Panc1 (cell line): ENCODE data around the gene SYT17. TPM values are rescaled to one million over a fixed set of nuclear protein-coding genes. Genes with fewer than 3 reads are reported as not detected.

Experiments
- ATAC-seq: fragments of 200-7000 bp; cut with Tn5 transposase; 2 replicates; pipeline ENCODE4 v1.9.1; 2020; ENCODE audit warnings: mild to moderate bottlenecking, moderate library complexity
- BruUV-seq: library from RNA; stranded (reverse); fragments of 400-500 nt; replicated peaks from 2 replicates; lab custom pipeline; 2021; lab: Mats Ljungman, UMichigan
- CTCF ChIA-PET: fragments of 300-600 bp; sonication (Branson Sonifier 250); formaldehyde crosslinking; loops from one replicate; lab custom pipeline; 2022; ENCODE audit warnings: antibody characterized with exemption; lab: Charles Lee
- POLR2A ChIA-PET: fragments of 300-600 bp; sonication (Branson Sonifier 250); formaldehyde crosslinking; loops from one replicate; lab custom pipeline; 2022; ENCODE audit warnings: antibody characterized with exemption; lab: Charles Lee
- DNase-seq: peaks from one replicate; pipeline ENCODE4 v3.0.0-alpha.2; 2010; ENCODE audit warnings: low read depth, low spot score
- H3K27ac ChIP-seq: 2 replicates; pipeline ENCODE4 v1.5.1; 2011; ENCODE audit warnings: mild to moderate bottlenecking, low read length, inconsistent platforms
- H3K27me3 ChIP-seq: fragments of 200-500 bp; sonication (Bioruptor generic); 2 replicates; pipeline ENCODE4 v1.6.0; 2014; ENCODE audit warnings: low read length, inconsistent platforms; ENCODE audit not compliant: control insufficient read depth, insufficient read depth
- H3K36me3 ChIP-seq: fragments of 200-500 bp; sonication (Bioruptor generic); 2 replicates; pipeline ENCODE4 v1.5.1; 2014; ENCODE audit warnings: inconsistent platforms, mild to moderate bottlenecking, low read length, moderate library complexity; ENCODE audit not compliant: control insufficient read depth, insufficient read depth
- H3K4me1 ChIP-seq: 2 replicates; pipeline ENCODE4 v1.5.1; 2011; ENCODE audit warnings: inconsistent platforms, mild to moderate bottlenecking, low read length, moderate library complexity; ENCODE audit not compliant: control insufficient read depth, insufficient read depth
- H3K4me3 ChIP-seq, 2 experiments: 2 replicates each; pipeline ENCODE4 v1.5.1; 2011 to 2012; ENCODE audit warnings: low read depth in 2 of 2, low read length in 2 of 2, mild to moderate bottlenecking in 2 of 2, inconsistent platforms in 1 of 2, moderate library complexity in 1 of 2
- H3K9me3 ChIP-seq: fragments of 200-500 bp; sonication (Bioruptor generic); 2 replicates; pipeline ENCODE4 v1.5.1; 2014; ENCODE audit warnings: low read depth, mild to moderate bottlenecking, inconsistent platforms, low read length, moderate library complexity; ENCODE audit not compliant: control insufficient read depth, insufficient read depth
- POLR2AphosphoS5 ChIP-seq: IDR thresholded peaks from 2 replicates; pipeline ENCODE4 v1.6.1; 2012; ENCODE audit warnings: mild to moderate bottlenecking, low read depth, low read length, moderate library complexity
- REST ChIP-seq, 2 experiments: IDR thresholded peaks; 2 replicates each; pipeline ENCODE4 v1.6.1; 2011 to 2012; ENCODE audit warnings: low read depth in 2 of 2, control low read depth in 1 of 2, low read length in 1 of 2, mild to moderate bottlenecking in 1 of 2, moderate library complexity in 1 of 2; ENCODE audit not compliant: insufficient read depth in 1 of 2
- SIN3A ChIP-seq: IDR thresholded peaks from 2 replicates; pipeline ENCODE4 v1.6.1; 2012; ENCODE audit warnings: low read depth, mild to moderate bottlenecking, low read length, moderate library complexity, borderline replicate concordance; ENCODE audit not compliant: insufficient read depth
- TCF7L2 ChIP-seq: IDR thresholded peaks from 2 replicates; pipeline ENCODE4 v1.6.1; 2011; ENCODE audit warnings: mild to moderate bottlenecking, low read depth, low read length, inconsistent platforms
- in situ Hi-C: cut with HindIII; loops from 2 replicates; pipeline ENCODE4 v1.10.0; 2016; ENCODE audit warnings: low sequenced_read_pairs, low pct_unique_long_range_greater_than_20kb
- intact Hi-C: fragments of 100-400 bp; cut with micrococcal nuclease; formaldehyde crosslinking; loops from one replicate; pipeline ENCODE4 v1.10.0; 2022; ENCODE audit not compliant: unreplicated experiment
- total RNA-seq: library from RNA; stranded (reverse); gene quantifications from one replicate; pipeline ENCODE4 v1.2.1, GENCODE V29; 2021; ENCODE audit not compliant: unreplicated experiment
- TF ChIP-seq, protein P1 (sequence below): fragments of 450-650 bp; IDR thresholded peaks from 2 replicates; pipeline ENCODE4 v1.5.1; 2017; ENCODE audit warnings: mild to moderate bottlenecking

SYT17 gene
- total RNA-seq, 1 experiment from 2014 or later: 5.4 TPM

DNA sequence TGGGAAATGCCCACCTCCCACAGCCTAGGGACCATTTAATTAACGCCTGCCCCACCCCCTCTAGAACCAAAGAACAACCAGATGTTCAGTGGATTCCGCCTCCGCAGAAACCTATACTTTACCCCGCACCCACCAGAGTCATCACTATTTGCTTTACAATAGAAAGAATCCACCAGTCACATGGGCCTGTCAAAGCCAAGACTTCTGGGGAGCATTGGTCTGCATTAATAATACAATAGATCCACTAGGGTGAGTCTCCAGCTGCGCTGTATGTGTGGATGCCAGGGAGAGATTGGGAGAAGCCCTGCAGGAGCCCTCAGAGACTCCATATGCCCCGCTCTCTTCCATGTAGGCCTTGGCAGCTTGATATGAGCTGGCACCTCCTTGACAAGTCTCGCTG is 148.8 kb downstream of the SYT17 start:
- ChIA-PET CTCF (no interaction called here), POLR2A (no interaction called here)
- DNase-seq (no peak), ATAC-seq (no peak)
- H3K36me3 ChIP-seq: no peaks in the 10 kb centered on the region
- H3K9me3 ChIP-seq: no peaks in the 10 kb centered on the region
- intact Hi-C loops (no loop called here), in situ Hi-C loops (no loop called here)
- H3K4me3 ChIP-seq: no peak overlapping the region
- TF ChIP-seq REST (IDR thresholded peaks at IDR 0.05; ENCODE audit: insufficient read depth in 1 of 2, low read depth in 2 of 2, low read length in 1 of 2): no peak
- TF ChIP-seq, protein P1, sequence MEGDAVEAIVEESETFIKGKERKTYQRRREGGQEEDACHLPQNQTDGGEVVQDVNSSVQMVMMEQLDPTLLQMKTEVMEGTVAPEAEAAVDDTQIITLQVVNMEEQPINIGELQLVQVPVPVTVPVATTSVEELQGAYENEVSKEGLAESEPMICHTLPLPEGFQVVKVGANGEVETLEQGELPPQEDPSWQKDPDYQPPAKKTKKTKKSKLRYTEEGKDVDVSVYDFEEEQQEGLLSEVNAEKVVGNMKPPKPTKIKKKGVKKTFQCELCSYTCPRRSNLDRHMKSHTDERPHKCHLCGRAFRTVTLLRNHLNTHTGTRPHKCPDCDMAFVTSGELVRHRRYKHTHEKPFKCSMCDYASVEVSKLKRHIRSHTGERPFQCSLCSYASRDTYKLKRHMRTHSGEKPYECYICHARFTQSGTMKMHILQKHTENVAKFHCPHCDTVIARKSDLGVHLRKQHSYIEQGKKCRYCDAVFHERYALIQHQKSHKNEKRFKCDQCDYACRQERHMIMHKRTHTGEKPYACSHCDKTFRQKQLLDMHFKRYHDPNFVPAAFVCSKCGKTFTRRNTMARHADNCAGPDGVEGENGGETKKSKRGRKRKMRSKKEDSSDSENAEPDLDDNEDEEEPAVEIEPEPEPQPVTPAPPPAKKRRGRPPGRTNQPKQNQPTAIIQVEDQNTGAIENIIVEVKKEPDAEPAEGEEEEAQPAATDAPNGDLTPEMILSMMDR: no peak
- no peak for TF ChIP-seq SIN3A
- no peak for TF ChIP-seq POLR2AphosphoS5
- no peak for TF ChIP-seq TCF7L2
- H3K4me1 ChIP-seq: no peaks in the 10 kb centered on the region
- H3K27ac ChIP-seq: no peak overlapping the region
- no TSS peak for BruUV-seq
- peaks cover 2% of the 10 kb centered on the region; the same call in 1 of the 2 replicates for H3K27me3 ChIP-seq

Other genes with a start within 250 kb of the SYT17 start
- 113 TPM for gene SMG1, start 241.8 kb upstream of the SYT17 start, total RNA-seq
- 5.1 TPM for gene TMC7, start 184.3 kb upstream of the SYT17 start, total RNA-seq
- gene COQ7, start 100.6 kb upstream of the SYT17 start, total RNA-seq: 39.6 TPM
- gene ITPRIPL2, start 54.3 kb upstream of the SYT17 start, total RNA-seq: 83.2 TPM
- not detected for gene CLEC19A, start 117.5 kb downstream of the SYT17 start, total RNA-seq
- gene TMC5, start 249.6 kb downstream of the SYT17 start, total RNA-seq: 1.4 TPM